K562 (cell line): Measurements from ENCODE around the gene ERN1. TPM values are rescaled to one million over a fixed set of nuclear protein-coding genes. Genes with fewer than 3 reads are reported as not detected.

Experiments
- ARID2 ChIP-seq: fragments of 450-650 bp; IDR thresholded peaks from 2 replicates; pipeline ENCODE4 v1.6.1; 2017; ENCODE audit warnings: antibody characterized with exemption, mild to moderate bottlenecking
- E2F1 ChIP-seq: sonication (generic); formaldehyde crosslinking; IDR thresholded peaks from 2 replicates; pipeline ENCODE4 v1.8.1; 2023; ENCODE audit warnings: mild to moderate bottlenecking, missing genetic modification reagents, moderate library complexity
- FUS ChIP-seq: fragments of 200-400 bp; formaldehyde crosslinking; optimal IDR thresholded peaks from 2 replicates; pipeline ENCODE3; 2017; ENCODE audit warnings: low read depth, low read length
- GATAD2A ChIP-seq: fragments of 450-650 bp; IDR thresholded peaks from 2 replicates; pipeline ENCODE4 v1.6.1; 2017
- IRF1 ChIP-seq: sonication (generic); formaldehyde crosslinking; IDR thresholded peaks from 2 replicates; pipeline ENCODE4 v1.8.0; 2022; ENCODE audit warnings: missing genetic modification reagents, mild to moderate bottlenecking, borderline replicate concordance
- KAT2B ChIP-seq: IDR thresholded peaks from one replicate; pipeline ENCODE4 v1.6.1; 2012; ENCODE audit warnings: low read depth, mild to moderate bottlenecking, control low read depth, inconsistent platforms, low read length, moderate library complexity
- MED1 ChIP-seq: sonication (generic); formaldehyde crosslinking; IDR thresholded peaks from 2 replicates; pipeline ENCODE4 v1.8.1; 2023; ENCODE audit warnings: missing genetic modification reagents, borderline replicate concordance
- NCOA1 ChIP-seq: fragments of 450-650 bp; IDR thresholded peaks from 2 replicates; pipeline ENCODE4 v1.6.1; 2016; ENCODE audit warnings: low read depth
- NFATC3 ChIP-seq: fragments of 450-650 bp; IDR thresholded peaks from 2 replicates; pipeline ENCODE4 v1.6.1; 2017; ENCODE audit warnings: mild to moderate bottlenecking
- RBM17 ChIP-seq: fragments of 200-400 bp; formaldehyde crosslinking; IDR thresholded peaks from 2 replicates; pipeline ENCODE4 v1.6.1; 2017; ENCODE audit warnings: low read depth, mild to moderate bottlenecking, low read length, borderline replicate concordance
- RBM22 ChIP-seq: fragments of 200-400 bp; formaldehyde crosslinking; IDR thresholded peaks from 2 replicates; pipeline ENCODE4 v1.6.1; 2018; ENCODE audit warnings: low read length, low read depth; ENCODE audit not compliant: poor library complexity, severe bottlenecking
- RUNX1 ChIP-seq: sonication (generic); IDR thresholded peaks from 2 replicates; pipeline ENCODE4 v1.6.1; 2016; ENCODE audit warnings: antibody characterized with exemption, low read depth
- SNAPC5 ChIP-seq: fragments of 250-450 bp; sonication (Bioruptor Pico); IDR thresholded peaks from 2 replicates; pipeline ENCODE4 v1.8.0; 2021; ENCODE audit warnings: moderate library complexity, mild to moderate bottlenecking, inconsistent platforms
- TAF9B ChIP-seq: fragments of 450-650 bp; IDR thresholded peaks from 2 replicates; pipeline ENCODE4 v1.6.1; 2018; ENCODE audit warnings: mild to moderate bottlenecking; ENCODE audit not compliant: partially characterized antibody
- THRB ChIP-seq: fragments of 450-650 bp; formaldehyde crosslinking; conservative IDR thresholded peaks from 2 replicates; pipeline ENCODE4 v1.4.0; 2022; ENCODE audit warnings: mild to moderate bottlenecking, missing genetic modification characterization
- ZNF212 ChIP-seq: fragments of 450-650 bp; formaldehyde crosslinking; IDR thresholded peaks from 2 replicates; pipeline ENCODE4 v1.4.0; 2020; ENCODE audit warnings: mild to moderate bottlenecking
- ZNF23 ChIP-seq: fragments of 250-450 bp; sonication (Bioruptor Pico); IDR thresholded peaks from 2 replicates; pipeline ENCODE4 v1.4.0; 2020; ENCODE audit warnings: mild to moderate bottlenecking
- ZNF395 ChIP-seq: fragments of 200-800 bp; sonication (Bioruptor generic); IDR thresholded peaks from 2 replicates; pipeline ENCODE4 v1.6.1; 2017; ENCODE audit warnings: missing genetic modification characterization, missing compliant biosample characterization
- ZNF551 ChIP-seq: fragments of 250-450 bp; sonication (Bioruptor Pico); IDR thresholded peaks from 2 replicates; pipeline ENCODE4 v1.5.0; 2021; ENCODE audit warnings: mild to moderate bottlenecking, moderate library complexity
- ZNF75A ChIP-seq: fragments of 450-650 bp; formaldehyde crosslinking; IDR thresholded peaks from 2 replicates; pipeline ENCODE4 v1.4.0; 2020; ENCODE audit warnings: mild to moderate bottlenecking
- ZNF764 ChIP-seq: fragments of 250-450 bp; sonication (Bioruptor Pico); IDR thresholded peaks from 2 replicates; pipeline ENCODE4 v1.4.0; 2020; ENCODE audit warnings: low read depth, mild to moderate bottlenecking, moderate library complexity
- polyA plus RNA-seq, 8 experiments: library from polyadenylated mRNA; depleted of rRNA in 4 of 8; stranded (reverse) in 5 of 8; unstranded in 3 of 8; fragments of >200 nt; fragmentation: Nextera tagmentation in 2 of 8; fragmentation: Illumina TruSeq in 1 of 8; extraction: Ambion mirVana in 2 of 8; extraction: Trizol in 1 of 8; gene quantifications; 2 replicates each; pipeline versions ENCODE4 v1.2.1 to v1.2.3, GENCODE V29; 2011 to 2014; ENCODE audit warnings: inconsistent platforms in 1 of 8, missing spikeins in 1 of 8
- total RNA-seq, 7 experiments: library from RNA; depleted of rRNA in 6 of 7; stranded (reverse); fragments of >200 nt in 6 of 7; fragmentation: Illumina TruSeq in 2 of 7; extraction: Trizol in 2 of 7; gene quantifications; 2 replicates each; pipeline versions ENCODE4 v1.2.1 to v1.2.3, GENCODE V29; 2011 to 2021; ENCODE audit warnings: low replicate concordance in 1 of 7

The ERN1 gene
- total and polyA plus RNA-seq, 9 of the 15 experiments (the other 6 are each of a cell fraction or from before 2014, with no cell fraction given), result 2.1 to 22.5 (median 7.3) TPM

- TF ChIP-seq TAF9B (peak; percentile 57), ZNF551 (no peak), E2F1 (no peak), THRB (CRISPR knock-in tag) (no peak; the same call in 1 of the 2 replicates), ZNF75A (no peak), ZNF23 (no peak), IRF1 (CRISPR knock-in tag) (no peak), RBM17 (no peak), NCOA1 (peak; percentile 83; the same call in 1 of the 2 replicates), ARID2 (no peak), RBM22 (no peak), KAT2B (no peak), SNAPC5 (CRISPR knock-in tag) (no peak; the same call in 1 of the 2 replicates), GATAD2A (peak; percentile 83; the same call in 1 of the 2 replicates), ZNF764 (CRISPR knock-in tag) (no peak), FUS (no peak), NFATC3 (no peak), MED1 (CRISPR knock-in tag) (no peak), RUNX1 (no peak), ZNF395 (peak; percentile 96), ZNF212 (CRISPR knock-in tag) (no peak)
These were observed 47.8 kb downstream of the ERN1 start (continued) for GRCh38 chr17:64081802-64082799.
